KOPT-K1 (cell line): Measurements from ENCODE around the gene INPP4B.

Experiments used
- H3K27ac ChIP-seq: fragments of 200-600 bp; sonication (generic); 2 replicates; pipeline ENCODE4 v1.5.1; 2016; ENCODE audit warnings: antibody characterized with exemption, mild to moderate bottlenecking, low read depth, low read length; ENCODE audit not compliant: poor library complexity, severe bottlenecking
- H3K36me3 ChIP-seq: fragments of 200-600 bp; sonication (generic); 2 replicates; pipeline ENCODE4 v1.5.1; 2017; ENCODE audit warnings: antibody characterized with exemption, mild to moderate bottlenecking, low read length, moderate library complexity; ENCODE audit not compliant: insufficient read depth
- H3K9me3 ChIP-seq: fragments of 200-600 bp; sonication (generic); 2 replicates; pipeline ENCODE4 v1.5.1; 2017; ENCODE audit warnings: antibody characterized with exemption, low read length, mild to moderate bottlenecking; ENCODE audit not compliant: insufficient read depth, poor library complexity, severe bottlenecking

INPP4B gene

GRCh38 chr4:142160509-142160908 is 685.6 kb downstream of the INPP4B start:
- H3K9me3 ChIP-seq = no peaks in the 10 kb centered on the region
- H3K27ac ChIP-seq = no peak overlapping the region
- no peaks in the 10 kb centered on the region for H3K36me3 ChIP-seq

GRCh38 chr4:142158980-142159379 is 687.1 kb downstream of the INPP4B start:
- H3K27ac ChIP-seq = no peak overlapping the region
- no peaks in the 10 kb centered on the region for H3K36me3 ChIP-seq
- no peaks in the 10 kb centered on the region for H3K9me3 ChIP-seq

GRCh38 chr4:142156256-142156655 is 689.8 kb downstream of the INPP4B start:
- no peaks in the 10 kb centered on the region for H3K36me3 ChIP-seq
- H3K27ac ChIP-seq = no peak overlapping the region
- no peaks in the 10 kb centered on the region for H3K9me3 ChIP-seq

GRCh38 chr4:142155347-142155746 is 690.8 kb downstream of the INPP4B start:
- no peaks in the 10 kb centered on the region for H3K9me3 ChIP-seq
- no peaks in the 10 kb centered on the region for H3K36me3 ChIP-seq
- no peak overlapping the region for H3K27ac ChIP-seq

- H3K27ac ChIP-seq = no peak overlapping the region
- H3K36me3 ChIP-seq = no peaks in the 10 kb centered on the region
- no peaks in the 10 kb centered on the region for H3K9me3 ChIP-seq
Measured at GRCh38 chr4:142150483-142150882, 695.6 kb downstream of the INPP4B start.

GRCh38 chr4:142144813-142145212 is 701.3 kb downstream of the INPP4B start:
- no peaks in the 10 kb centered on the region for H3K9me3 ChIP-seq
- no peaks in the 10 kb centered on the region for H3K36me3 ChIP-seq
- no peak overlapping the region for H3K27ac ChIP-seq

GRCh38 chr4:142142366-142143054 is 703.6 kb downstream of the INPP4B start:
- Histone ChIP-seq H3K36me3 (no peaks in the 10 kb centered on the region), H3K27ac (no peak overlapping the region), H3K9me3 (no peaks in the 10 kb centered on the region)

- H3K36me3 ChIP-seq = no peaks in the 10 kb centered on the region
- no peak overlapping the region for H3K27ac ChIP-seq
- no peaks in the 10 kb centered on the region for H3K9me3 ChIP-seq
Measured at GRCh38 chr4:142141224-142141623, 704.9 kb downstream of the INPP4B start.

- no peaks in the 10 kb centered on the region for H3K36me3 ChIP-seq
- H3K9me3 ChIP-seq = no peaks in the 10 kb centered on the region
- H3K27ac ChIP-seq = no peak overlapping the region
Measured at GRCh38 chr4:142130666-142131065, 715.4 kb downstream of the INPP4B start.

GRCh38 chr4:142129931-142130330 is 716.2 kb downstream of the INPP4B start:
- Histone ChIP-seq H3K27ac (no peak overlapping the region), H3K9me3 (no peaks in the 10 kb centered on the region), H3K36me3 (no peaks in the 10 kb centered on the region)

- H3K9me3 ChIP-seq = no peaks in the 10 kb centered on the region
- no peak overlapping the region for H3K27ac ChIP-seq
Measured at GRCh38 chr4:142129473-142129872, 716.6 kb downstream of the INPP4B start.

GRCh38 chr4:142128529-142128928 is 717.6 kb downstream of the INPP4B start:
- H3K9me3 ChIP-seq = no peaks in the 10 kb centered on the region
- no peak overlapping the region for H3K27ac ChIP-seq
- no peaks in the 10 kb centered on the region for H3K36me3 ChIP-seq

More at GRCh38 chr4:142129473-142129872, 716.6 kb downstream of the INPP4B start:
- no peaks in the 10 kb centered on the region for H3K36me3 ChIP-seq

- Histone ChIP-seq H3K9me3 (no peaks in the 10 kb centered on the region), H3K36me3 (no peaks in the 10 kb centered on the region), H3K27ac (no peak overlapping the region)
Measured at GRCh38 chr4:142126890-142127497, 719.1 kb downstream of the INPP4B start.

GRCh38 chr4:142124874-142125273 is 721.2 kb downstream of the INPP4B start:
- Histone ChIP-seq H3K36me3 (no peaks in the 10 kb centered on the region), H3K27ac (no peak overlapping the region), H3K9me3 (no peaks in the 10 kb centered on the region)

GRCh38 chr4:142121448-142122350 is 724.4 kb downstream of the INPP4B start:
- H3K36me3 ChIP-seq = no peaks in the 10 kb centered on the region
- H3K27ac ChIP-seq = no peak overlapping the region
- H3K9me3 ChIP-seq = no peaks in the 10 kb centered on the region
